ENCODE data around the gene KTN1.

GRCh38 chr14:55724736-55725135 lies 144.7 kb downstream of the KTN1 start:
- TF ChIP-seq, protein P1, sequence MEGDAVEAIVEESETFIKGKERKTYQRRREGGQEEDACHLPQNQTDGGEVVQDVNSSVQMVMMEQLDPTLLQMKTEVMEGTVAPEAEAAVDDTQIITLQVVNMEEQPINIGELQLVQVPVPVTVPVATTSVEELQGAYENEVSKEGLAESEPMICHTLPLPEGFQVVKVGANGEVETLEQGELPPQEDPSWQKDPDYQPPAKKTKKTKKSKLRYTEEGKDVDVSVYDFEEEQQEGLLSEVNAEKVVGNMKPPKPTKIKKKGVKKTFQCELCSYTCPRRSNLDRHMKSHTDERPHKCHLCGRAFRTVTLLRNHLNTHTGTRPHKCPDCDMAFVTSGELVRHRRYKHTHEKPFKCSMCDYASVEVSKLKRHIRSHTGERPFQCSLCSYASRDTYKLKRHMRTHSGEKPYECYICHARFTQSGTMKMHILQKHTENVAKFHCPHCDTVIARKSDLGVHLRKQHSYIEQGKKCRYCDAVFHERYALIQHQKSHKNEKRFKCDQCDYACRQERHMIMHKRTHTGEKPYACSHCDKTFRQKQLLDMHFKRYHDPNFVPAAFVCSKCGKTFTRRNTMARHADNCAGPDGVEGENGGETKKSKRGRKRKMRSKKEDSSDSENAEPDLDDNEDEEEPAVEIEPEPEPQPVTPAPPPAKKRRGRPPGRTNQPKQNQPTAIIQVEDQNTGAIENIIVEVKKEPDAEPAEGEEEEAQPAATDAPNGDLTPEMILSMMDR (IDR thresholded peaks at IDR 0.05), result no peak
- no peak for TF ChIP-seq POLR2A (IDR thresholded peaks at IDR 0.05)
- TF ChIP-seq EP300 (IDR thresholded peaks at IDR 0.05), result no peak

All from tibial nerve (tissue), 4 donors.